ENCODE measurements around the gene POU2F2.

The POU2F2 gene

GRCh38 chr19:42098781-42099180 lies 33.5 kb downstream of the POU2F2 start:
- no peak for DNase-seq

GRCh38 chr19:42097461-42097860 lies 34.8 kb downstream of the POU2F2 start:
- DNase-seq, result no peak

- DNase-seq, result no peak
Measured at GRCh38 chr19:42096255-42096837, 35.9 kb downstream of the POU2F2 start.

GRCh38 chr19:42095814-42096230 lies 36.4 kb downstream of the POU2F2 start:
- no peak for DNase-seq

- no peak for DNase-seq
Measured at GRCh38 chr19:42095142-42095813, 37.0 kb downstream of the POU2F2 start.

- no peak for DNase-seq
Measured at GRCh38 chr19:42093926-42094325, 38.3 kb downstream of the POU2F2 start.

- no peak for DNase-seq
Measured at GRCh38 chr19:42093505-42093904, 38.7 kb downstream of the POU2F2 start.

GRCh38 chr19:42092350-42092749 lies 39.9 kb downstream of the POU2F2 start:
- DNase-seq, result peak; percentile 63

- no peak for DNase-seq
Measured at GRCh38 chr19:42091742-42092141, 40.5 kb downstream of the POU2F2 start.

- DNase-seq, result no peak
Measured at GRCh38 chr19:42091300-42091699, 40.9 kb downstream of the POU2F2 start.

GRCh38 chr19:42090672-42091071 lies 41.6 kb downstream of the POU2F2 start:
- no peak for DNase-seq

- no peak for DNase-seq
Measured at GRCh38 chr19:42089772-42090171, 42.5 kb downstream of the POU2F2 start.

GRCh38 chr19:42089191-42089750 lies 43.0 kb downstream of the POU2F2 start:
- DNase-seq, result no peak

- DNase-seq, result no peak
Measured at GRCh38 chr19:42088471-42089190, 43.6 kb downstream of the POU2F2 start.

- no peak for DNase-seq
Measured at GRCh38 chr19:42086770-42087550, 45.3 kb downstream of the POU2F2 start.

- no peak for DNase-seq
Measured at GRCh38 chr19:42086188-42086736, 46.0 kb downstream of the POU2F2 start.

- no peak for DNase-seq
Measured at GRCh38 chr19:42083537-42083936, 48.7 kb downstream of the POU2F2 start.

- DNase-seq, result peak; percentile 24
Measured at GRCh38 chr19:42081584-42082203, 50.6 kb downstream of the POU2F2 start.

GRCh38 chr19:42080764-42081375 lies 51.4 kb downstream of the POU2F2 start:
- no peak for DNase-seq

- no peak for DNase-seq
Measured at GRCh38 chr19:42079886-42080763, 52.1 kb downstream of the POU2F2 start.

- DNase-seq, result no peak
Measured at GRCh38 chr19:42079276-42079669, 53.0 kb downstream of the POU2F2 start.
